Mucosa of gallbladder (tissue), 1 donor: ENCODE results near the gene CHAC1. TPM values are rescaled to one million over a fixed set of nuclear protein-coding genes. Genes with fewer than 3 reads are reported as not detected.
A peak's percentile ranks its signal among the peaks of the same experiment; 100 is the strongest.

Experiments used
- DNase-seq: peaks from one replicate; pipeline ENCODE4 v3.0.0-alpha.2; 2020; ENCODE audit warnings: low spot score
- total RNA-seq: library from RNA; stranded (reverse); gene quantifications from one replicate; pipeline ENCODE4 v1.2.1, GENCODE V29; 2021
- donor health status: DM: no; HTN: no; CAD: no.

The CHAC1 gene
- total RNA-seq, 1 donor from 2014 or later: 2.8 TPM

DNA sequence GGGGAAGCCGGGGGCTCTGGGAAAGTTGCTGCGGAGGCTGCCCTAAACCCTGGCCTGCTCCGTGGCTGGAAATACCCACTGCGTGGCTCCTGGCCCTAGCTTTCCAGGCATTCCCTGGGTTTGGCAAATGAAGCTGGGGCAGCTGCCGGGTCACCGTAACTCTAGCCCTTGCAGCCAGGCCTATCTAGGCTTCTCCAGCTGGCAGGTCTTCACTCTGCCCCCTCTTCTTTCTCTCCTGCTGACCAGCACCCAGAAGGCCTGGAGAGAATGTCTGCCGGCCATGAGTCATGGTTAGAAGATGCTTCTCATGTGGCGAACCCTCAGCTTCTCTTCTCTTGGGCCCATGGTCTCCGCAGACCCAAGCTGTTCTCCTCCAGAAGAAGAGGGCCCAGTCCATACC, 29.7 kb upstream of the CHAC1 start:
- no peak for DNase-seq

DNA sequence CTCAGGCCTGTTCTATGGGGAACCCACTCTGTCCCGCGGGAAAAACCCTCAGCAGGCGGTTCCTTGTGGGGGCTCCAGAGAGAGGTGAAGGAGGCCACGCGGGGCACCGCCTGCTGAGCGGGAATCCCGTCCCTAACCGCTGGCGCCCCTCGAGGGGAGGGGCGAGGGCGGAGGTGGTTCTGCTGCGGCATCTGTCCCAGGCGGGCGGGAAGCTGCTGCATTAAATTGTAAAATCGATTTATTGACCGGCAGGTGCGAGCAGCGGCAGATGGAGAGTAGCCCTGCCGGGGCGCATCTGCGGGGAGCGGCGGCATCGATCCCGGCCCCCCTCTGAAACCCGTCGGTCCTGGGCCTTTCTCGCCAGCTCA, 27.8 kb upstream of the CHAC1 start:
- DNase-seq: no peak

DNA sequence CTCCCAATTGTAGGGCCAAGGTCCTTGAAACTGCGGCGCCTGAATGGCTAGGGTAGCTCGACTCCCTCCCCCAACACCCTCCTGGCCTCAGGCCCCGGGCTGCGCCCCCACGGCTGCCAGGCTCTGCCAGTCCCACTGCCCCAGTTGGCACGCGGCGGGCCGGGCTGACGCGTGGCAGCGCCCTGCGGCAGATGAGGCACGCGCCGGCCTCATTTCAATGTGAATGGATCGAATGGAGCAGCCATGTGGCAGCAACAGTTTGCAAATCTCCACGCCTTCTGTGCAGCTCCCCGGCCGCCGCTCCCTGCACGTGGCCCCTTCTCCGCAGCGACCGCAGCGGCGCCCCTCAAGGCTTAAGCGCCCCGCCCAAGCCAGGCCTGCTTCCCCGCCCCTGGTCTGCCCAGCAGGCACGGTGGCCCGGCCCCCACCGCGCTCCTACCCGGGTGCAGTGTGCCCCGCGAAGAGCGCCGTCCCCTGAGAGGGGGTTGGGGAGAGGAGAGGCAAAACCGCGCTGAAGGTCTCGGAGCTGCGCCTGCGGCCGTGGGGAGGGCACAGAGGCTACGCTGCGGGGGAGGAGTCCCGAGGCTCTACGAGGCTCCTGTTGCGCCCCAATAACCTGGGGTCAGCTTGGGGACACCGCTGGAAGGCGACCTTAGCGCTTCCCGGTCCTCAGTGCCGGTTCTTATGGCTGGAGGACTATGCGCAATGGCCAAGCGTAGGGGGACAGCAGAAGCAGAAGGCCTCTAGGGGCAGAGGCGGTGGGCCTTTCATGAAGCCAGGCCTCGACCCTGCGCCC, 27.2 kb upstream of the CHAC1 start:
- peak; percentile 78 for DNase-seq

DNA sequence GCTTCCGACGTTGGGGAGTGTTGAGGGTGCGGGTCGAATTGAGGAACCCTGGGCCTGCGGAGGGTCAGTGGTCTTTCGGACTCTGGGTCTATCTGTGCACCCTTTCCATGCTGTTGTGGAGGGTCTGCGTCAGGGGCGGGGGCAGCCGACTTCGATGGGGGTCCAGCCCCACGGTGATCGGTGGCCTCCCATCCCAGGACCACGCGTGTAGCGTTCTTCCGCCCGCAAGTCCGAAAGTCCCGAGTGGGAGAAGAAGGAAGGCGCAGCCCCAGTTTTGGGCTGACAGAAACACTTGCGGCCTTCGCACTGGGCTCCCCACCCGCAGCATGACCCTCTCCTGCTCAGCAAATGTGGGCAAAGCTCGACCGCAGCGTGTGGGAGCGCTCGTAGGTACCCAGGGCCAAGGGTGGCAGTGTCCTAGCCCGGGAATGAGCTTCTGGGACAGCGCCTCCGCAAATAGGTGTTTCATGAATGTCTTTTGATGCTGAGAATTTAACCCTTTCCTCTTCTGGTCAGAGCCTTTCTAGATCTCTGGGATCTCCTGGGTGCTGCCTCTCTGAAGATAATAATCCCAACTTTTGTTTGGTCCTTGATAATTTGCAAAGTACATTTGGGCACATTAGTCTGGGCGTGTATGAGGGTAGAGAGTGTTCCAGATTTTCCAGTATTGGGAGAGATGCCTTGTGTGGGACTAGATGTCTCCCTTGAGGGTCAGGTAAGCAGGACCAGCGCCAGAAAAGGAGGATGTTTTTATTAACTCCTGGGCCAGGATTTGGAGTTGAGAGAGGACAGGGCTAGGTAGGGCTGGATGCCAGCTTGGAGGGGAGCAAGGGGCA, 26.4 kb upstream of the CHAC1 start:
- DNase-seq: no peak

DNA sequence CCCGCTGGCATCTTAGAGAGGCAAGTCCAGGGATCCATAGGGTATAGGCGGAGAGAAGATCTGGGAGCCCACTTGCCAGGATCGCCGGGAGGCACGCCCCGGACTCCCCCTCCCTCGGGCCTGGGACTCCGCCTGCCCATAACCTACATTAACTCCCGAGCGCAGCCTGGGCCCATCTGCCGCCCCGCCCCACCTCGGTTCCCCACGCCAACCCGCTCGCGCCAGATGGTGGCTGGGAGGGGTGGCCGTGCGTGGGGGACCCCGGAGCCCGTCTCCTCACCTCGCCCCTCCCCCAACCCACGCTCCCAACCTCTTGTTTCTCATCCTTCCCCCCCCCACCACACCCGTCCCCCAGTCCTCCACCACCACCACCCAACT, 25.8 kb upstream of the CHAC1 start:
- no peak for DNase-seq

DNA sequence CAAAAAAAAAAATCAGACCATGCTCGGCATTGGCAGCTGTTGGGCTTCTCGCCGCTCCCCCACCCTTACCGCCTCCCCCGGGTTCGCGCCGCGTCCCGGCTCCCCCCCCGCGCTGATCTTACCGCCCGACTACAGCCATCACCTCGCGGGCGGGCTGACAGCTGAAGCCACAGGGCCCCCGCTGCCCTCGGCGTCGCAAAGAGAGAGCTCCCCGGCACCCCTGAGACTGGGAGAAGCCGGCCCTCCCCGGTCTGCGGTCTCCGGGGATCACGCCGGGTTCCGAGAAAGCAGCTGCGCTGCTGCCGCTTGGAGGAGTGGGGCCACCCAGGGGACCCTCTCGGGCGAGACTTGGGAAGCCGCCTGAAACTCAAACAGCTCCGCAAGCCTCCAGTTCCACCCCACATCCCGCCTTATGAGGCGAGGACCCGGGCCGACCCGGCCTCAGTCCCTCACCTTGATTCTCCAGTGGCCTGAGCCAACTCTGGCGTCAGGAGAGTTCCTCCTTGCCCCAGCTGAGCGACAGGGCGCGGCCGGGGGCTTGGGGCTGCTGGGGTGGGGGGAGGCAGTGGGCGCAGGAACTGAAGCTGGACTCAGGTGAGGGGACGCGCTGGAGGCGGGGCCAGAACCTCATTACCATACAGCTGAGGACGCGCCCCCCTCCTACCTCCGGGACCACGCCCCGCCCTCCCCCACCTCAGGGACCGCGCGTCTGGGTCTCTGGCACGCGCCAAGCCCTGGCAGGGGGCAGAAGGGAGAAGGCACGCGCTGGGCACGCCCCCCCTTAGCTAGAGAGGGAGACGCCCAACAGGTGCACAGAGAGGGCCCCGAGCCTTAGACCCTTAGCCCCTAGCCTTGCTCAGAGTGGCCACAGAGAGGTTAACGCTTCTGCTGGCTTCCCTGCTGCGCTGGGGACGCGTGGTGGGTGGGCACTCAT, 25.1 kb upstream of the CHAC1 start:
- DNase-seq: no peak

DNA sequence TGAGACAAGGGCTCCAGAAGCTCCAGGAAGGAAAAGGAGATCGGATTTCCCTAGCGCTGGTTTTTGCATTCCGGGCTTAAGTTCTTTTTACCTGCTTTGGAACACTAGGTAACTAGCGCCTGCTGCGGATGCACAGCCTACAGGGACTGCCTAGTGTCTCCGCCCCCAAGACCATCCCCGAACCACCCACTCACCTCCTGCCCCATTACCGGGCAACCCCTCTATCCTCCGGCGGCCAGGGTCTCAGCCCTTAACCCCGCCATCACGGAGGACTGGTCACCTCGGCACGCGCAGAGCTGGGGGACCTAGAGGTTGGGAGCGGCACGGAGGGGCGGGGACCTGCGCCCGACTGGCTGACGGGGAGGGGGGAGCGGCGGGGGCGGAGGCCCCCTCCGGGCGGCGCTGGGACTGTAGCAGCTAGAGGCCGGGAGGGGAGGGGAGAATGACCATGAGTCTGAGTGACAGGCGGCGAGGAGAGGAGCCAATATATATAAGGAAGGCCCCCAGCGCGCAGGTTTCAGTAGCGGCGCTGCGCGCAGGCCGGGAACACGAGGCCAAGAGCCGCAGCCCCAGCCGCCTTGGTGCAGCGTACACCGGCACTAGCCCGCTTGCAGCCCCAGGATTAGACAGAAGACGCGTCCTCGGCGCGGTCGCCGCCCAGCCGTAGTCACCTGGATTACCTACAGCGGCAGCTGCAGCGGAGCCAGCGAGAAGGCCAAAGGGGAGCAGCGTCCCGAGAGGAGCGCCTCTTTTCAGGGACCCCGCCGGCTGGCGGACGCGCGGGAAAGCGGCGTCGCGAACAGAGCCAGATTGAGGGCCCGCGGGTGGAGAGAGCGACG, 24.2 kb upstream of the CHAC1 start, which contains the start of gene DLL4:
Gene DLL4 (plus strand): TSS at position 520 of the 839 bp plus-strand sequence. CDS start 329 bp downstream, outside the sequence.
- DNase-seq: no peak

DNA sequence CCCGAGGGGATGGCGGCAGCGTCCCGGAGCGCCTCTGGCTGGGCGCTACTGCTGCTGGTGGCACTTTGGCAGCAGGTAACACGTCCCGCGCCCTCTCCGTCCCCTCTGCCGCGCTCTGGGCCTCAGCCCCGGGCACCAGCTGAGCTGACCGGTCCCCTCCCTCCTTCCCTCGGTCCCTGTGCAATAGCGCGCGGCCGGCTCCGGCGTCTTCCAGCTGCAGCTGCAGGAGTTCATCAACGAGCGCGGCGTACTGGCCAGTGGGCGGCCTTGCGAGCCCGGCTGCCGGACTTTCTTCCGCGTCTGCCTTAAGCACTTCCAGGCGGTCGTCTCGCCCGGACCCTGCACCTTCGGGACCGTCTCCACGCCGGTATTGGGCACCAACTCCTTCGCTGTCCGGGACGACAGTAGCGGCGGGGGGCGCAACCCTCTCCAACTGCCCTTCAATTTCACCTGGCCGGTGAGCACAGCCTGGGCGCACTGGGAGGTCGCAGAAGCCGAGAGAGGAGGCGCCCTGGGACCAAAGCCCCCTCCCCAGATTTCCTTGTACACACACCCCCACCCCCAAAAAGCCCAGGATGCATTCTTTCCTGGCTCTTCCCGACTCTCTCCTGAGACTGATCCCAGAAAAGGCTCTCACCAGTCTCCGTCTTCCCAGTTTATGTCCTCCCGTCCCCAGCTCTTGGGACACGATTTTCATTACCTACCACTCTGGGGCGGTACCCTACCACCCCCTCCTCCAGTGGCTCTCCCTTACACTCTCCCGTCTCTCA, 23.4 kb upstream of the CHAC1 start:
- no peak for DNase-seq

DNA sequence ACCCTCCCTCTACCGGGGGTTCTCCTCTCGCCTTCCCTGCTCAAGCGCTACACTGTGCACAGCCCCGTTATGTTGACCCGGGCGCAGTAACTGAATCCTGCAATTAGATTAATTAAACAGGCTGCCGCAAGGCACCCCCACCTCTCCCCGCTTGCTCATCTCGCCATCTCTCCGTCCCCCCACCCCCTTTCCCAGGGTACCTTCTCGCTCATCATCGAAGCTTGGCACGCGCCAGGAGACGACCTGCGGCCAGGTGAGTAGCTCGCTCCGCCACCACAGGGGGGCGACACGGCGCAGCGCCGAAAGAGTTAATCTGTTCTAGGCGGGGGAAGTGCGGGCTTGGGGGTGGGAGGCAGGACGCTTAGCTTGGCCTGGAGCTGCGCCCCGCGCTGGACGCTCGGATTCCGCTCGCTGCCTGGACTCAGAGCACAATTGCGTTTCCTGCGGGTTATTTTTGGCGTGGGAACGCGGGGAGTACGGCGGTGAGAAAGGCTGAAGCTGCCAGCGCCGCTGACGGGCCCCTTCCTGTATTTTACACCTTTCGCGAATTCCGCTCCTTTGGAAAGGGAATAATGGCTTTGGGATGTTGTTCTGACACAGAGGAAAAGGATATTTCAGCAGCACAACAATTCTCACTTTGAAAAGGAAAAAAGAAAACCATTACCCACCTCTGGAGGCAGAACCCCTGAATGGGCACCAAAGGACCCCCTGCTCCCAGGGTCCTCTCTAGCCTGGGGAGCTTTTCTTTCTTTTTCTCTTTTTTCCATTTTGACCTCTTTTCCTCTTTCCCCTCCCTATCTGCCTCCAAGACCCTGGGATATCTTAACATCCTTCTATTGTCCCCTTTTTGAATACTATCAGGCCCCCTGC, 22.6 kb upstream of the CHAC1 start:
- no peak for DNase-seq

DNA sequence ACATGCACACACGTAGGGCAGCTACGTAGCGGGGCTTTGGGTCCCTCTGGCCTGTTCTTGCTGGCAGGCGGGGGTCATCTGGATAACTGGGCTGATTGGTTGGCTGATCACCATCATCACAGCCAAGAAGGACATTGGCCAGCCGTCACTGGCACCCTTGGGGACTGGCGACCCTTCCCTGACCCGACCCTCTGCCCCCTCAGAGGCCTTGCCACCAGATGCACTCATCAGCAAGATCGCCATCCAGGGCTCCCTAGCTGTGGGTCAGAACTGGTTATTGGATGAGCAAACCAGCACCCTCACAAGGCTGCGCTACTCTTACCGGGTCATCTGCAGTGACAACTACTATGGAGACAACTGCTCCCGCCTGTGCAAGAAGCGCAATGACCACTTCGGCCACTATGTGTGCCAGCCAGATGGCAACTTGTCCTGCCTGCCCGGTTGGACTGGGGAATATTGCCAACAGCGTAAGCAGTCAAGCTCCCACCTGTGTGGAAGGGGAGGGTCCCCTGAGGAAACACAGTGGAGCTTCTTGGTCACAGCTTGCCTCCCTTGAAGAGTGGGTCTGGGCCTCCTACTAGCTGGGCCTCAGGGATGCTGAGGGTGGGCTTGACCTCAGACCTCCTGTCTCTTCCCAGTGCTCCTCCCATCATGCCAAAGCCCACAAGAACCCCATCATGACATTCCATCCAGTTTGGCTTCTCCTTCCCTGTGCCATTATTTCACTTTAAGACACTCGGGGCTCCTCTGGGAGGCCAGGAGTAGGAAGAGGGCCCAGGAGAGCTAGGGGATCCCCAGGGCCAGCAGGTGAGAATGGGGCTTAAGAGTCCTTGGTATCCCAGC, 21.8 kb upstream of the CHAC1 start:
- DNase-seq: no peak

DNA sequence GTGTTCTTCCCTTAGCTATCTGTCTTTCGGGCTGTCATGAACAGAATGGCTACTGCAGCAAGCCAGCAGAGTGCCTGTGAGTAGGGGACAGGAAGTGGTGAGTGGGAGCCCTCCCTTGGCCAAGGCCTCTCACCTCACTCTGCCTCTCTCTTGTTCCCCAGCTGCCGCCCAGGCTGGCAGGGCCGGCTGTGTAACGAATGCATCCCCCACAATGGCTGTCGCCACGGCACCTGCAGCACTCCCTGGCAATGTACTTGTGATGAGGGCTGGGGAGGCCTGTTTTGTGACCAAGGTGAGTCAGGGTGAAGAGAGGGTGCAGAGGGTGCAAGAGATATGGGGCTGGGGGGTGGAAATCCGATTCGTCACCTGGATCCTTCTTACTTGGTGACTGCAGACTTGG, 21.1 kb upstream of the CHAC1 start:
- no peak for DNase-seq

DNA sequence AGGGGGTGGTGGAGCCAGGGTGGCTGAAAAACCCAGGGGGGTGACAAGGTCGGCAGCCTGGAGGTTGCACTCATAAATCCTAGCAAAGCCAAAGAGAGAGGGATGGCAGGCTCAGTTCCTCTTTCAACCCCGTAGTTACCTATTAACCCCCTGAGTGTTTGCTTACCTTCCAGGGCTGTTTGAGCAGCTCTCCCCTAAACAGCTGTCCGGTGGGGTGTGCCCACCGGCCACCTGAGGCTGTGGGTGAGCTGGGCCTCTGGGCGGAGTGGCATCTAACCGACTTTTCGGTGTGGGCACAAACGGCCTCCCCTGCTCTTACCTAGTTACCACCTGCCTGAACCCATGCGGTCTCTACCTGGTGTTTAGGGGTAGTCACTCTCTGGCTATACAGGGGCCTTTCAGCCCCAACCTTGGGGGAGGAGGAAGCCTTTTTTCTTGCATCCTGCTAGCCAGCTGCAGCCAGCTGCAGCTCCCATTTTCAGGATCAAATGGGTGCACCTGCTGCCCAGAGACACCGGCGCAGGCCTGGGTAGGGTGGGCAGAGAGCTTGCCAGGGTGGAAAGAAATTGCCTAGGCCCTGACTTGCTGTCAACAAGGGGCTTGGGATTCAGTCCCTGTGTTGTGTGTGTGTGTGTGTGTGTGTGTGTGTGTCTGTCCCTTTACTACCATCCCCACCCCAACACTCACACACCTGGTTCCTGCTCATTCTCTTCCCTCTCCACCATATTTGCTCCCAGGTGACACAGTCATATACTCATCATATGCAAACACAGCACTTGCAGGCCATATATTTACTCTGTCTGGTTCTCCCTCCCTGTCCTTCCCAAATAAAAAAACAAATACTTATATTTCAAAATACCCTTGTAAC, 20.4 kb upstream of the CHAC1 start:
- no peak for DNase-seq

DNA sequence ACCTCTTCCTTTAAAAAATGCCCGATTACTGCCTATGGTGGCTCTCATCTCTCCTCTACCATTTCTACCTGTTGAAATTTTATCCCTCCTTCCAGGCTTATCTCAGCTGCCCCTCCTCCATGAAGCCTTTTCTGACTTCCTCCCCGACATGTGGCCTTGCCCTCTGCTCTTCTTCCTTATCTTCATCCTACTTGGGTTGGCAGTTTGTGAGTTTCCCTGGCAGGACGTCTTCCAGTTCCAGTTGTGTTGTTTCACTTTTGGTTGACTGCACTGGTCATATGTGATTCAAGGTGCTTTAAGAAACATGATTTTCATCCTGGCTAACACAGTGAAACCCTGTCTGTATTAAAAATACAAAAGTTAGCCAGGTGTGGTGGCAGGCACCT, 19.8 kb upstream of the CHAC1 start:
- DNase-seq: no peak

DNA sequence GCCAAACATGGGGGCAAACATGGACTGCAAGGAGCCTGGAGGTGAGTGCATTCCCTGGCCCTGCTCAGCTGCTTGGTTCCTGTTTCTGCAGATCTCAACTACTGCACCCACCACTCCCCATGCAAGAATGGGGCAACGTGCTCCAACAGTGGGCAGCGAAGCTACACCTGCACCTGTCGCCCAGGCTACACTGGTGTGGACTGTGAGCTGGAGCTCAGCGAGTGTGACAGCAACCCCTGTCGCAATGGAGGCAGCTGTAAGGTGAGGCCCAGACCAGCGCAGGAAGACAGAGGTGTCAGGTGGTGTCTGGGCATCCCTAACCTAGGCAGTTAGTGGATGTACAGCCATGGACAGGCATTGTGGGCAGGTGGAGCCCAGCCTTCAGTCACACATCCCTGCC, 18.8 kb upstream of the CHAC1 start:
- no peak for DNase-seq

DNA sequence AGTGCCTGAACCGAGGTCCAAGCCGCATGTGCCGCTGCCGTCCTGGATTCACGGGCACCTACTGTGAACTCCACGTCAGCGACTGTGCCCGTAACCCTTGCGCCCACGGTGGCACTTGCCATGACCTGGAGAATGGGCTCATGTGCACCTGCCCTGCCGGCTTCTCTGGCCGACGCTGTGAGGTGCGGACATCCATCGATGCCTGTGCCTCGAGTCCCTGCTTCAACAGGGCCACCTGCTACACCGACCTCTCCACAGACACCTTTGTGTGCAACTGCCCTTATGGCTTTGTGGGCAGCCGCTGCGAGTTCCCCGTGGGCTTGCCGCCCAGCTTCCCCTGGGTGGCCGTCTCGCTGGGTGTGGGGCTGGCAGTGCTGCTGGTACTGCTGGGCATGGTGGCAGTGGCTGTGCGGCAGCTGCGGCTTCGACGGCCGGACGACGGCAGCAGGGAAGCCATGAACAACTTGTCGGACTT, 17.0 kb upstream of the CHAC1 start:
- DNase-seq: no peak

DNA sequence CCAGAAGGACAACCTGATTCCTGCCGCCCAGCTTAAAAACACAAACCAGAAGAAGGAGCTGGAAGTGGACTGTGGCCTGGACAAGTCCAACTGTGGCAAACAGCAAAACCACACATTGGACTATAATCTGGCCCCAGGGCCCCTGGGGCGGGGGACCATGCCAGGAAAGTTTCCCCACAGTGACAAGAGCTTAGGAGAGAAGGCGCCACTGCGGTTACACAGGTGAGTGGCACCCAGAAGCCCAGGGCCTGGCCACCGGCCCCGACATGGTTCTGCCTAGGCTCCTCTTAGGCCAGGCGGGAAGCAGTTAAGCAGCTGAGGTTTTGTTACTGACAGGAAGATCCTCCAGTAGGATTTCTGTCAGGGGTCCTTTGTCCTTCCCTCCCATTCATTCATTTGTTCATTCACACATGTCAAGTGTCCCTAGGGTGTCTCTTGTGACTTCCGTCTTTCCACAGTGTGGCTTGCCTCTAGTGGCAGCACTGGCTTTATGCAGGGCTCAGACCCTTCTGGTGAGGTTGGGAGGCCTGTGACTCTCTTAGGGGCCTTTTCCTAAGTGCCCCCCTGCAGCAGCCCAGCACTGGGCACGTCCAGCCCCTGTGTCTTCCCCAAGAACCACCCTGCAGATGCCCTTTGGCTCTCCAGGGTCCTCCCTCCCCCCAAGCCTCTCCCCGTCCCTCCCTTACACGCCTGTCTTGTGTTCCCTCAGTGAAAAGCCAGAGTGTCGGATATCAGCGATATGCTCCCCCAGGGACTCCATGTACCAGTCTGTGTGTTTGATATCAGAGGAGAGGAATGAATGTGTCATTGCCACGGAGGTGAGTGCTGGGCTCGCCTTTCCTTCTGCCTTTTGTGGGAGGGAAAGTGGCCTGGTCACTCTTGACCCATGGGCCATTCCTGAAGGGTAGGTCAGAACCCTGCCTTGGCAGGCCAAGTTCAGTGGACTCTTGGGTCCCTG, 16.3 kb upstream of the CHAC1 start:
- no peak for DNase-seq
